K562 (cell line): ENCODE measurements around the gene ZC3H15. TPM values are rescaled to one million over a fixed set of nuclear protein-coding genes. Genes with fewer than 3 reads are reported as not detected.

Source experiments
- ATAC-seq: fragments of 200-7000 bp; cut with Tn5 transposase; 3 replicates; pipeline ENCODE4 v1.9.1; 2020; ENCODE audit warnings: moderate library complexity
- BruUV-seq: library from RNA; stranded (reverse); fragments of 400-500 nt; replicated peaks from 2 replicates; lab custom pipeline; 2021; lab: Mats Ljungman, UMichigan
- CTCF ChIA-PET: fragments of 300-600 bp; formaldehyde crosslinking; extraction: SDS; loops from one replicate; lab custom pipeline; 2021; ENCODE audit warnings: low intra/inter-chr PET ratio; lab: Yijun Ruan, JAX
- POLR2A ChIA-PET: fragments of 300-600, 350-650 bp; sonication (Branson Sonifier 250); formaldehyde crosslinking; extraction: SDS; loops from one replicate; lab custom pipeline; 2021; ENCODE audit warnings: antibody characterized with exemption, inconsistent platforms; lab: Yijun Ruan, JAX
- DNase-seq, 4 experiments: peaks; one replicate each; pipeline versions ENCODE4 v3.0.0 to v3.0.0-alpha.2; 2011 to 2018; ENCODE audit warnings: low spot score in 3 of 4, mixed read lengths in 3 of 4; ENCODE audit errors: extremely low read depth in 1 of 4
- FAIRE-seq: peaks from 2 replicates; lab custom pipeline; 2011; peaks lifted over from hg19 to GRCh38; lab: Jason Lieb, UNC
- H2AFZ ChIP-seq: 2 replicates; pipeline ENCODE4 v1.6.0; 2011; ENCODE audit warnings: low read depth, low read length, control low read depth, inconsistent platforms
- H3K27ac ChIP-seq: fragments of 200-600 bp; 3 replicates; pipeline ENCODE4 v1.8.0; 2011; ENCODE audit warnings: low read depth, mild to moderate bottlenecking, control low read depth, inconsistent platforms, low read length, moderate library complexity, mixed read lengths; ENCODE audit errors: extremely low read depth
- H3K27me3 ChIP-seq, 2 experiments: fragments of 300-600 bp in 1 of 2; 2 replicates in 1 of 2; 3 replicates in 1 of 2; pipeline versions ENCODE4 v1.6.0 to v1.8.0; 2011; ENCODE audit warnings: inconsistent platforms in 2 of 2, low read length in 2 of 2, mild to moderate bottlenecking in 1 of 2, mixed read lengths in 1 of 2, moderate library complexity in 1 of 2; ENCODE audit not compliant: control insufficient read depth in 2 of 2, insufficient read depth in 2 of 2
- H3K36me3 ChIP-seq: fragments of 300-600 bp; 3 replicates; pipeline ENCODE4 v1.8.0; 2011; ENCODE audit warnings: mild to moderate bottlenecking, low read length, inconsistent platforms; ENCODE audit not compliant: control insufficient read depth, insufficient read depth
- H3K4me1 ChIP-seq, 2 experiments: fragments of 200-600 bp in 1 of 2; replicated peaks in 1 of 2; 2 replicates in 1 of 2; 3 replicates in 1 of 2; pipeline versions ENCODE4 v1.5.1 to v1.8.0; 2011; ENCODE audit warnings: inconsistent platforms in 2 of 2, low read length in 2 of 2, mild to moderate bottlenecking in 1 of 2, mixed read lengths in 1 of 2, moderate library complexity in 1 of 2; ENCODE audit not compliant: control insufficient read depth in 2 of 2, insufficient read depth in 2 of 2
- H3K4me2 ChIP-seq: 2 replicates; pipeline ENCODE4 v1.6.1; 2011; ENCODE audit warnings: low read length, control low read depth, inconsistent platforms, mixed read lengths; ENCODE audit not compliant: insufficient read depth
- H3K4me3 ChIP-seq: fragments of 200-600 bp; sonication (generic), shearing (Covaris generic); 2 replicates; pipeline ENCODE4 v1.5.1; 2016; ENCODE audit warnings: control low read depth, inconsistent platforms
- H3K79me2 ChIP-seq: fragments of 200-600 bp; 3 replicates; pipeline ENCODE4 v1.8.0; 2011; ENCODE audit warnings: low read length, inconsistent platforms; ENCODE audit not compliant: control insufficient read depth, insufficient read depth
- H3K9ac ChIP-seq, 2 experiments: 2 replicates each; pipeline versions ENCODE4 v1.6.0 to v1.6.1; 2011; ENCODE audit warnings: low read depth in 2 of 2, low read length in 2 of 2, control low read depth in 1 of 2, inconsistent platforms in 1 of 2, mild to moderate bottlenecking in 1 of 2, mixed read lengths in 1 of 2; ENCODE audit not compliant: insufficient read depth in 1 of 2
- H3K9me1 ChIP-seq: one replicate; pipeline ENCODE4 v1.6.0; 2011; ENCODE audit warnings: inconsistent platforms, mild to moderate bottlenecking, low read length, moderate library complexity; ENCODE audit not compliant: control insufficient read depth, insufficient read depth
- H3K9me3 ChIP-seq: replicated peaks from 2 replicates; pipeline ENCODE4 v1.5.1; 2011; ENCODE audit warnings: low read depth, low read length, inconsistent platforms; ENCODE audit not compliant: control insufficient read depth, insufficient read depth
- H4K20me1 ChIP-seq: replicated peaks from 2 replicates; pipeline ENCODE4 v1.6.1; 2011; ENCODE audit warnings: low read length, inconsistent platforms, mixed read lengths; ENCODE audit not compliant: control insufficient read depth, insufficient read depth
- BCOR ChIP-seq: fragments of 450-650 bp; IDR thresholded peaks from 2 replicates; pipeline ENCODE4 v1.6.1; 2016
- BRD4 ChIP-seq: fragments of 200-600 bp; sonication (generic); IDR thresholded peaks from 2 replicates; pipeline ENCODE4 v1.6.1; 2017; ENCODE audit warnings: inconsistent platforms
- DPF2 ChIP-seq: fragments of 450-650 bp; IDR thresholded peaks from 2 replicates; pipeline ENCODE4 v1.6.1; 2016
- ESRRA ChIP-seq: fragments of 450-650 bp; IDR thresholded peaks from 2 replicates; pipeline ENCODE4 v1.6.1; 2014; ENCODE audit warnings: low read depth, mild to moderate bottlenecking, moderate library complexity, borderline replicate concordance
- FOXP1 ChIP-seq: sonication (generic); formaldehyde crosslinking; IDR thresholded peaks from 2 replicates; pipeline ENCODE4 v1.8.0; 2022; ENCODE audit warnings: mild to moderate bottlenecking, missing genetic modification reagents
- HNRNPH1 ChIP-seq: fragments of 200-400 bp; formaldehyde crosslinking; optimal IDR thresholded peaks from 2 replicates; pipeline ENCODE3; 2017; ENCODE audit warnings: low read depth, mild to moderate bottlenecking, low read length, moderate library complexity
- MECOM ChIP-seq: fragments of 250-450 bp; sonication (Bioruptor Pico); IDR thresholded peaks from 2 replicates; pipeline ENCODE4 v1.8.0; 2022; ENCODE audit warnings: inconsistent platforms
- PML ChIP-seq: IDR thresholded peaks from 2 replicates; pipeline ENCODE4 v1.6.1; 2012; ENCODE audit warnings: low read length, inconsistent platforms
- SPI1 ChIP-seq: IDR thresholded peaks from 2 replicates; pipeline ENCODE4 v1.6.1; 2011; ENCODE audit warnings: low read depth, low read length, control low read depth, borderline replicate concordance
- TFAM ChIP-seq: fragments of 250-450 bp; sonication (Bioruptor Pico); conservative IDR thresholded peaks from 2 replicates; pipeline ENCODE4 v1.5.0; 2021; ENCODE audit warnings: mild to moderate bottlenecking, moderate library complexity
- ZNF184 ChIP-seq: sonication (generic); formaldehyde crosslinking; IDR thresholded peaks from 2 replicates; pipeline ENCODE4 v1.5.0; 2020; ENCODE audit warnings: missing genetic modification reagents
- ZNF253 ChIP-seq: fragments of 250-450 bp; sonication (Bioruptor Pico); conservative IDR thresholded peaks from 2 replicates; pipeline ENCODE4 v1.6.1; 2021; ENCODE audit warnings: mild to moderate bottlenecking
- WGBS: fragments of 100-300 bp; shearing (Covaris generic); methylation state at CpG from one replicate; pipeline ENCODE4 v1.1.6; 2016; ENCODE audit warnings: low coverage, mixed read lengths; ENCODE audit not compliant: insufficient coverage; ENCODE audit errors: missing lambda C conversion rate; 5-methylcytosine and 5-hydroxymethylcytosine counted together
- in situ Hi-C: fragments of 300-500 bp; cut with MboI; formaldehyde crosslinking; loops from 4 replicates; pipeline ENCODE4 v1.15.0; 2018; ENCODE audit warnings: inconsistent platforms, mixed read lengths
- intact Hi-C: fragments of 100-400 bp; cut with micrococcal nuclease; formaldehyde crosslinking; loops from 2 replicates; pipeline ENCODE4 v1.14.2; 2022
- polyA plus RNA-seq, 8 experiments: library from polyadenylated mRNA; depleted of rRNA in 4 of 8; stranded (reverse) in 5 of 8; unstranded in 3 of 8; fragments of >200 nt; fragmentation: Nextera tagmentation in 2 of 8; fragmentation: Illumina TruSeq in 1 of 8; extraction: Ambion mirVana in 2 of 8; extraction: Trizol in 1 of 8; gene quantifications; 2 replicates each; pipeline versions ENCODE4 v1.2.1 to v1.2.3, GENCODE V29; 2011 to 2014; ENCODE audit warnings: inconsistent platforms in 1 of 8, missing spikeins in 1 of 8
- total RNA-seq, 7 experiments: library from RNA; depleted of rRNA in 6 of 7; stranded (reverse); fragments of >200 nt in 6 of 7; fragmentation: Illumina TruSeq in 2 of 7; extraction: Trizol in 2 of 7; gene quantifications; 2 replicates each; pipeline versions ENCODE4 v1.2.1 to v1.2.3, GENCODE V29; 2011 to 2021; ENCODE audit warnings: low replicate concordance in 1 of 7
- TF ChIP-seq, protein P1 (sequence below): sonication (generic); formaldehyde crosslinking; IDR thresholded peaks from 2 replicates; pipeline ENCODE4 v1.8.1; 2023; ENCODE audit warnings: mild to moderate bottlenecking, missing genetic modification reagents
- TF ChIP-seq, protein P2 (sequence below): conservative IDR thresholded peaks from 2 replicates; pipeline ENCODE4 v1.6.1; 2011; ENCODE audit warnings: low read depth, mild to moderate bottlenecking, low read length; ENCODE audit not compliant: control insufficient read depth

ZC3H15 gene
- total and polyA plus RNA-seq, 9 of the 15 experiments (the other 6 are each of a cell fraction or from before 2014, with no cell fraction given): 132 to 286 (median 189) TPM

DNA sequence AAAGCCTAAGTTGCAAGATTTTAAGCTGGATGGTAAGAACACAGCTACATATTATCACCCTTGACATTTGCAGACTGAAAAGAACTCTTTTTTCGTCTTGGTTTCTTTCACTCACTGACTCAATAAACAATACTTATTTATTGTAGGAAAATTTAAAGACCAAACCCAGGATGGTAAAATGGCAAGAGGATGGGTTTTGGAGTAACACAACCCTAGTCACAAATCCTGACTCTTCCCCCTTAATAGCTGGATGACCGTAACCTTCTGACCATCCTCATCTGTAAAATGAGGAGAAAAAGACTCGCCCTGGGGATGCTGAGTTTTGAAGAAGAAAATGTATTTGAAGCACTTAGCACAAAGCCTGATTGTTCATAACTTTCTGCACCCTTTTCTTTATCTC lies 48.3 kb downstream of the ZC3H15 start:
- WGBS: 31% methylated on average over 3 of the region's 3 CpGs
- H3K27me3 ChIP-seq: no peaks in the 10 kb centered on the region
- peaks cover 3 to 7% of the 10 kb centered on the region in 2 experiments; a peak in 3 of 5 replicates for H3K4me1 ChIP-seq
- no peak for DNase-seq
- TF ChIP-seq DPF2 (no peak), HNRNPH1 (no peak), ZNF253 (CRISPR knock-in tag) (no peak), ESRRA (no peak), BCOR (no peak), PML (no peak), MECOM (no peak), ZNF184 (no peak), TFAM (CRISPR knock-in tag) (no peak), BRD4 (no peak), FOXP1 (CRISPR knock-in tag) (no peak), SPI1 (no peak)
- TF ChIP-seq, protein P1, sequence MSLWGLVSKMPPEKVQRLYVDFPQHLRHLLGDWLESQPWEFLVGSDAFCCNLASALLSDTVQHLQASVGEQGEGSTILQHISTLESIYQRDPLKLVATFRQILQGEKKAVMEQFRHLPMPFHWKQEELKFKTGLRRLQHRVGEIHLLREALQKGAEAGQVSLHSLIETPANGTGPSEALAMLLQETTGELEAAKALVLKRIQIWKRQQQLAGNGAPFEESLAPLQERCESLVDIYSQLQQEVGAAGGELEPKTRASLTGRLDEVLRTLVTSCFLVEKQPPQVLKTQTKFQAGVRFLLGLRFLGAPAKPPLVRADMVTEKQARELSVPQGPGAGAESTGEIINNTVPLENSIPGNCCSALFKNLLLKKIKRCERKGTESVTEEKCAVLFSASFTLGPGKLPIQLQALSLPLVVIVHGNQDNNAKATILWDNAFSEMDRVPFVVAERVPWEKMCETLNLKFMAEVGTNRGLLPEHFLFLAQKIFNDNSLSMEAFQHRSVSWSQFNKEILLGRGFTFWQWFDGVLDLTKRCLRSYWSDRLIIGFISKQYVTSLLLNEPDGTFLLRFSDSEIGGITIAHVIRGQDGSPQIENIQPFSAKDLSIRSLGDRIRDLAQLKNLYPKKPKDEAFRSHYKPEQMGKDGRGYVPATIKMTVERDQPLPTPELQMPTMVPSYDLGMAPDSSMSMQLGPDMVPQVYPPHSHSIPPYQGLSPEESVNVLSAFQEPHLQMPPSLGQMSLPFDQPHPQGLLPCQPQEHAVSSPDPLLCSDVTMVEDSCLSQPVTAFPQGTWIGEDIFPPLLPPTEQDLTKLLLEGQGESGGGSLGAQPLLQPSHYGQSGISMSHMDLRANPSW (CRISPR knock-in tag): no peak
- TF ChIP-seq, protein P2, sequence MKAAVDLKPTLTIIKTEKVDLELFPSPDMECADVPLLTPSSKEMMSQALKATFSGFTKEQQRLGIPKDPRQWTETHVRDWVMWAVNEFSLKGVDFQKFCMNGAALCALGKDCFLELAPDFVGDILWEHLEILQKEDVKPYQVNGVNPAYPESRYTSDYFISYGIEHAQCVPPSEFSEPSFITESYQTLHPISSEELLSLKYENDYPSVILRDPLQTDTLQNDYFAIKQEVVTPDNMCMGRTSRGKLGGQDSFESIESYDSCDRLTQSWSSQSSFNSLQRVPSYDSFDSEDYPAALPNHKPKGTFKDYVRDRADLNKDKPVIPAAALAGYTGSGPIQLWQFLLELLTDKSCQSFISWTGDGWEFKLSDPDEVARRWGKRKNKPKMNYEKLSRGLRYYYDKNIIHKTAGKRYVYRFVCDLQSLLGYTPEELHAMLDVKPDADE: no peak
- ChIA-PET CTCF (no interaction called here), POLR2A (interaction anchor here (0.6 to 1.4 kb wide), 4 partner anchors 13 to 49 kb away, joined by 3 to 5 read pairs (median 4); partner anchors contain the start of gene ZC3H15)
- H3K9ac ChIP-seq: no peak overlapping the region
- no peaks in the 10 kb centered on the region for H3K9me1 ChIP-seq
- no peak overlapping the region for H2AFZ ChIP-seq
- ATAC-seq: no peak
- no peak for FAIRE-seq
- no peaks in the 10 kb centered on the region for H4K20me1 ChIP-seq
- H3K36me3 ChIP-seq: no peaks in the 10 kb centered on the region
- H3K4me3 ChIP-seq: no peak overlapping the region
- in situ Hi-C loops (no loop called here), intact Hi-C loops (no loop called here)
- no peaks in the 10 kb centered on the region for H3K79me2 ChIP-seq
- no peak overlapping the region for H3K27ac ChIP-seq
- no peaks in the 10 kb centered on the region for H3K9me3 ChIP-seq
- no TSS peak for BruUV-seq
- H3K4me2 ChIP-seq: no peak overlapping the region
